OCI-M2 (cell line): ENCODE measurements around the gene MAEL.

Experiments used
- DNase-seq: peaks from one replicate; lab custom pipeline; 2025; ENCODE audit not compliant: unreplicated experiment; lab: John Stamatoyannopoulos, UW

MAEL gene

GRCh38 chr1:166988974-166989515 is at the start of gene MAEL:
TSS of gene MAEL (plus strand) at chr1:166989280. CDS start at chr1:166989353, 73 bp downstream.
- DNase-seq = no peak

- DNase-seq = no peak
These were observed 49.2 kb upstream of the MAEL start for GRCh38 chr1:166939741-166940375.

GRCh38 chr1:166944186-166944967 is 44.7 kb upstream of the MAEL start:
- DNase-seq = no peak

GRCh38 chr1:166947398-166948043 is 41.6 kb upstream of the MAEL start:
- DNase-seq = no peak

- no peak for DNase-seq
These were observed 40.2 kb upstream of the MAEL start for GRCh38 chr1:166948856-166949350.

- DNase-seq = no peak
These were observed 38.9 kb upstream of the MAEL start for GRCh38 chr1:166950156-166950555.

GRCh38 chr1:166951050-166951449 is 38.0 kb upstream of the MAEL start:
- DNase-seq = no peak

GRCh38 chr1:166952002-166952746 is 36.9 kb upstream of the MAEL start:
- DNase-seq = no peak

GRCh38 chr1:166953491-166953890 is 35.6 kb upstream of the MAEL start:
- DNase-seq = no peak

GRCh38 chr1:166956057-166956850 is 32.8 kb upstream of the MAEL start:
- no peak for DNase-seq

- DNase-seq = no peak
These were observed 32.2 kb upstream of the MAEL start for GRCh38 chr1:166956872-166957271.

GRCh38 chr1:166960858-166961474 is 28.1 kb upstream of the MAEL start:
- no peak for DNase-seq

GRCh38 chr1:166969074-166969677 is 19.9 kb upstream of the MAEL start:
- DNase-seq = no peak

- DNase-seq = no peak
These were observed 17.8 kb upstream of the MAEL start for GRCh38 chr1:166971252-166971651.

GRCh38 chr1:166972193-166972592 is 16.9 kb upstream of the MAEL start:
- no peak for DNase-seq

GRCh38 chr1:166972826-166973225 is 16.3 kb upstream of the MAEL start:
- no peak for DNase-seq

GRCh38 chr1:166974647-166975345 is 14.3 kb upstream of the MAEL start:
- DNase-seq = no peak

GRCh38 chr1:166975361-166976129 is 13.5 kb upstream of the MAEL start, which contains the start of gene ILDR2:
TSS of gene ILDR2 (minus strand) at chr1:166975540. CDS start at chr1:166975268, 272 bp downstream.
- no peak for DNase-seq
